Pons (tissue), 1 donor: ENCODE results near the gene ROM1.
"Not testable (repeated sequence)": the region's sequence is repeated elsewhere in the genome, so short reads cannot be mapped to it uniquely, and the experiment has no call there.

Experiments used
- DNase-seq: peaks from one replicate; pipeline ENCODE4 v3.0.0-alpha.2; 2016; ENCODE audit warnings: low spot score

Gene ROM1

GRCh38 chr11:62649486-62649885 lies 36.4 kb downstream of the ROM1 start:
- DNase-seq: no peak

- DNase-seq: not testable (repeated sequence)
These were observed 37.2 kb downstream of the ROM1 start for GRCh38 chr11:62650283-62650682.

- no peak for DNase-seq
These were observed 39.3 kb downstream of the ROM1 start for GRCh38 chr11:62652161-62653006.

GRCh38 chr11:62654297-62654696 lies 41.2 kb downstream of the ROM1 start:
- no peak for DNase-seq

- no peak for DNase-seq
These were observed 43.9 kb downstream of the ROM1 start for GRCh38 chr11:62656796-62657429.

GRCh38 chr11:62664405-62665074 lies 51.5 kb downstream of the ROM1 start:
- DNase-seq: no peak
